ENCODE data around the gene KCNN3.

- TF ChIP-seq CTCF (IDR thresholded peaks at IDR 0.05) (no peak), EZH2 (IDR thresholded peaks at IDR 0.05) (no peak), EZH2phosphoT487 (IDR thresholded peaks at IDR 0.05) (no peak)
These were observed 157.1 kb downstream of the KCNN3 start for GRCh38 chr1:154713005-154713404.
